Mesenchymal stem cell (in vitro differentiated cells and primary cell): ENCODE data around the gene DHRS13.

Experiments
- DNase-seq: peaks from one replicate; pipeline ENCODE4 v3.0.0-alpha.2; 2013
- H2AFZ ChIP-seq: one replicate; pipeline ENCODE4 v1.6.1; 2013; ENCODE audit warnings: low read depth, mild to moderate bottlenecking, control low read depth, inconsistent platforms, low read length, moderate library complexity
- H2AK5ac ChIP-seq: 2 replicates; pipeline ENCODE4 v1.6.1; 2013; ENCODE audit warnings: low read length, moderate library complexity, mild to moderate bottlenecking, inconsistent platforms; ENCODE audit not compliant: severe bottlenecking
- H2BK120ac ChIP-seq: one replicate; pipeline ENCODE4 v1.6.1; 2013; ENCODE audit warnings: low read depth, mild to moderate bottlenecking, inconsistent platforms, low read length, moderate library complexity
- H2BK12ac ChIP-seq, 2 experiments: one replicate each; pipeline ENCODE4 v1.6.1; 2013; ENCODE audit warnings: inconsistent platforms in 2 of 2, low read length in 2 of 2, mild to moderate bottlenecking in 2 of 2, moderate library complexity in 2 of 2, control low read depth in 1 of 2
- H2BK15ac ChIP-seq: one replicate; pipeline ENCODE4 v1.6.1; 2013; ENCODE audit warnings: mild to moderate bottlenecking, low read depth, inconsistent platforms; ENCODE audit not compliant: poor library complexity, severe bottlenecking
- H2BK5ac ChIP-seq: 2 replicates; pipeline ENCODE4 v1.6.1; 2013; ENCODE audit warnings: low read depth, mild to moderate bottlenecking, low read length, control low read depth, inconsistent platforms; ENCODE audit not compliant: poor library complexity, severe bottlenecking
- H3K14ac ChIP-seq, 2 experiments: one replicate each; pipeline ENCODE4 v1.6.1; 2013; ENCODE audit warnings: inconsistent platforms in 2 of 2, low read length in 2 of 2, control low read depth in 1 of 2, mild to moderate bottlenecking in 1 of 2, moderate library complexity in 1 of 2
- H3K18ac ChIP-seq, 2 experiments: one replicate each; pipeline ENCODE4 v1.6.1; 2013; ENCODE audit warnings: inconsistent platforms in 2 of 2, low read length in 2 of 2, control low read depth in 1 of 2, low read depth in 1 of 2, mild to moderate bottlenecking in 1 of 2
- H3K23ac ChIP-seq, 2 experiments: one replicate each; pipeline ENCODE4 v1.6.1; 2013; ENCODE audit warnings: inconsistent platforms in 2 of 2, low read length in 2 of 2, mild to moderate bottlenecking in 2 of 2, moderate library complexity in 2 of 2, control low read depth in 1 of 2
- H3K27ac ChIP-seq: 2 replicates; pipeline ENCODE4 v1.5.1; 2013; ENCODE audit warnings: mild to moderate bottlenecking, moderate library complexity, low read length, control low read depth, inconsistent platforms; ENCODE audit not compliant: poor library complexity, severe bottlenecking
- H3K27me3 ChIP-seq, 2 experiments: 2 replicates each; pipeline versions ENCODE4 v1.6.1 to v1.7.0; 2013; ENCODE audit warnings: low read length in 2 of 2, mild to moderate bottlenecking in 2 of 2, moderate library complexity in 2 of 2, control low read depth in 1 of 2, inconsistent platforms in 1 of 2; ENCODE audit not compliant: control insufficient read depth in 1 of 2, insufficient read depth in 1 of 2
- H3K36me3 ChIP-seq, 2 experiments: 2 replicates each; pipeline versions ENCODE4 v1.6.1 to v1.7.0; 2013; ENCODE audit warnings: low read length in 2 of 2, control low read depth in 1 of 2, inconsistent platforms in 1 of 2, low read depth in 1 of 2, mild to moderate bottlenecking in 1 of 2; ENCODE audit not compliant: insufficient read depth in 2 of 2, control insufficient read depth in 1 of 2
- H3K4ac ChIP-seq, 2 experiments: one replicate each; pipeline ENCODE4 v1.6.1; 2013; ENCODE audit warnings: inconsistent platforms in 2 of 2, low read length in 2 of 2, mild to moderate bottlenecking in 2 of 2, moderate library complexity in 2 of 2, control low read depth in 1 of 2, low read depth in 1 of 2
- H3K4me1 ChIP-seq: 2 replicates; pipeline ENCODE4 v1.6.1; 2013; ENCODE audit warnings: low read depth, low read length, control low read depth; ENCODE audit not compliant: control insufficient read depth, insufficient read depth
- H3K4me2 ChIP-seq: 2 replicates; pipeline ENCODE4 v1.6.1; 2013; ENCODE audit warnings: low read length, mild to moderate bottlenecking, inconsistent platforms; ENCODE audit not compliant: poor library complexity, severe bottlenecking
- H3K4me3 ChIP-seq, 2 experiments: 2 replicates each; pipeline versions ENCODE4 v1.5.1 to v1.7.0; 2013; ENCODE audit warnings: low read length in 2 of 2, mild to moderate bottlenecking in 2 of 2, control low read depth in 1 of 2, low read depth in 1 of 2; ENCODE audit not compliant: insufficient read depth in 1 of 2
- H3K79me1 ChIP-seq: replicated peaks from 2 replicates; pipeline ENCODE4 v1.6.1; 2013; ENCODE audit warnings: mild to moderate bottlenecking, control low read depth, low read length, inconsistent platforms; ENCODE audit not compliant: poor library complexity, severe bottlenecking
- H3K9ac ChIP-seq: 2 replicates; pipeline ENCODE4 v1.7.0; 2013; ENCODE audit warnings: mild to moderate bottlenecking, low read length, moderate library complexity
- H3K9me3 ChIP-seq: 2 replicates; pipeline ENCODE4 v1.7.0; 2013; ENCODE audit warnings: mild to moderate bottlenecking, low read length; ENCODE audit not compliant: control insufficient read depth
- H4K8ac ChIP-seq: one replicate; pipeline ENCODE4 v1.6.1; 2013; ENCODE audit warnings: inconsistent platforms, mild to moderate bottlenecking, low read length, moderate library complexity
- H4K91ac ChIP-seq: one replicate; pipeline ENCODE4 v1.6.1; 2013; ENCODE audit warnings: mild to moderate bottlenecking, low read length, inconsistent platforms
- WGBS: methylation state at CpG from one replicate; pipeline ENCODE4 v1.1.7; 2013; ENCODE audit warnings: mixed read lengths; 5-methylcytosine and 5-hydroxymethylcytosine counted together

The DHRS13 gene

GRCh38 chr17:28867276-28867675 is 35.6 kb downstream of the DHRS13 start:
- no peak overlapping the region for H4K91ac ChIP-seq
- H2AK5ac ChIP-seq, result no peak overlapping the region
- peaks cover 0 to 7% of the 10 kb centered on the region in 2 experiments for H3K36me3 ChIP-seq
- H3K14ac ChIP-seq, result no peak overlapping the region
- H3K9ac ChIP-seq, result no peak overlapping the region
- no peak overlapping the region for H3K23ac ChIP-seq
- H3K18ac ChIP-seq, result no peak overlapping the region
- 89% methylated on average over 5 of the region's 7 CpGs for WGBS
- no peak overlapping the region for H2BK120ac ChIP-seq
- no peak overlapping the region for H3K4ac ChIP-seq
- H2BK15ac ChIP-seq, result no peak overlapping the region
- no peak overlapping the region for H2BK5ac ChIP-seq
- H3K4me1 ChIP-seq, result peaks cover 2% of the 10 kb centered on the region
- no peak for DNase-seq
- no peak overlapping the region for H3K27ac ChIP-seq
- no peak overlapping the region for H3K4me3 ChIP-seq
- H2BK12ac ChIP-seq, result no peak overlapping the region
- no peaks in the 10 kb centered on the region for H3K27me3 ChIP-seq
- H4K8ac ChIP-seq, result no peak overlapping the region
- no peaks in the 10 kb centered on the region for H3K79me1 ChIP-seq
- no peak overlapping the region for H3K4me2 ChIP-seq
- H3K9me3 ChIP-seq, result no peaks in the 10 kb centered on the region
- no peak overlapping the region for H2AFZ ChIP-seq

- H3K9ac ChIP-seq, result no peak overlapping the region
- no peak overlapping the region for H3K4me3 ChIP-seq
- H2BK5ac ChIP-seq, result no peak overlapping the region
- DNase-seq, result no peak
- H2BK12ac ChIP-seq, result no peak overlapping the region
- no peak overlapping the region for H3K4ac ChIP-seq
- no peak overlapping the region for H3K18ac ChIP-seq
- no peak overlapping the region for H3K14ac ChIP-seq
- no peaks in the 10 kb centered on the region for H3K27me3 ChIP-seq
- peaks cover 6 to 16% of the 10 kb centered on the region in 2 experiments for H3K36me3 ChIP-seq
- no peak overlapping the region for H3K4me2 ChIP-seq
- no peak overlapping the region for H4K91ac ChIP-seq
- 92% methylated on average over 10 of the region's 13 CpGs for WGBS
- H3K23ac ChIP-seq, result no peak overlapping the region
- H2AK5ac ChIP-seq, result no peak overlapping the region
- H2BK120ac ChIP-seq, result no peak overlapping the region
- H3K27ac ChIP-seq, result no peak overlapping the region
- H3K9me3 ChIP-seq, result no peaks in the 10 kb centered on the region
- no peak overlapping the region for H2BK15ac ChIP-seq
- no peak overlapping the region for H2AFZ ChIP-seq
- H3K79me1 ChIP-seq, result no peaks in the 10 kb centered on the region
- H3K4me1 ChIP-seq, result peaks cover 2% of the 10 kb centered on the region
- H4K8ac ChIP-seq, result no peak overlapping the region
These were observed 36.7 kb downstream of the DHRS13 start for GRCh38 chr17:28865946-28866752.

GRCh38 chr17:28864991-28865849 is 37.7 kb downstream of the DHRS13 start:
- Histone ChIP-seq H3K9me3 (no peaks in the 10 kb centered on the region), H2BK15ac (no peak overlapping the region), H2BK120ac (no peak overlapping the region), H2BK5ac (no peak overlapping the region), H3K14ac (no peak overlapping the region), H4K91ac (no peak overlapping the region), H2AFZ (no peak overlapping the region), H3K27me3 (no peaks in the 10 kb centered on the region), H4K8ac (no peak overlapping the region), H3K23ac (no peak overlapping the region), H3K27ac (no peak overlapping the region), H3K79me1 (no peaks in the 10 kb centered on the region), H3K4me1 (peaks cover 2% of the 10 kb centered on the region), H3K9ac (no peak overlapping the region), H3K36me3 (peaks cover 13 to 21% of the 10 kb centered on the region in 2 experiments), H3K4me3 (no peak overlapping the region), H3K4me2 (no peak overlapping the region), H2BK12ac (no peak overlapping the region), H3K4ac (no peak overlapping the region), H3K18ac (no peak overlapping the region), H2AK5ac (no peak overlapping the region)
- WGBS, result 83% methylated on average over 11 of the region's 11 CpGs
- no peak for DNase-seq

- Histone ChIP-seq H3K4me3 (no peak overlapping the region), H3K9me3 (no peaks in the 10 kb centered on the region), H4K8ac (no peak overlapping the region), H3K18ac (no peak overlapping the region), H2BK5ac (no peak overlapping the region), H2AFZ (no peak overlapping the region), H3K14ac (no peak overlapping the region), H3K4ac (no peak overlapping the region), H2BK12ac (no peak overlapping the region), H3K4me1 (peaks cover 2% of the 10 kb centered on the region), H3K27ac (no peak overlapping the region), H3K4me2 (no peak overlapping the region), H3K23ac (no peak overlapping the region), H2AK5ac (no peak overlapping the region), H3K9ac (no peak overlapping the region), H3K27me3 (no peaks in the 10 kb centered on the region), H3K36me3 (peaks cover 17 to 31% of the 10 kb centered on the region in 2 experiments), H2BK120ac (no peak overlapping the region), H4K91ac (no peak overlapping the region), H3K79me1 (no peaks in the 10 kb centered on the region), H2BK15ac (no peak overlapping the region)
- no peak for DNase-seq
- 71% methylated on average over 1 of the region's 1 CpG for WGBS
These were observed 38.9 kb downstream of the DHRS13 start for GRCh38 chr17:28863953-28864352.
